NCI-H345 (cell line): Measurements from ENCODE around the gene TGFA.
A peak's percentile ranks its signal among the peaks of the same experiment; 100 is the strongest.

Experiments used
- DNase-seq: peaks from one replicate; lab custom pipeline; 2025; lab: John Stamatoyannopoulos, UW

The TGFA gene

DNA sequence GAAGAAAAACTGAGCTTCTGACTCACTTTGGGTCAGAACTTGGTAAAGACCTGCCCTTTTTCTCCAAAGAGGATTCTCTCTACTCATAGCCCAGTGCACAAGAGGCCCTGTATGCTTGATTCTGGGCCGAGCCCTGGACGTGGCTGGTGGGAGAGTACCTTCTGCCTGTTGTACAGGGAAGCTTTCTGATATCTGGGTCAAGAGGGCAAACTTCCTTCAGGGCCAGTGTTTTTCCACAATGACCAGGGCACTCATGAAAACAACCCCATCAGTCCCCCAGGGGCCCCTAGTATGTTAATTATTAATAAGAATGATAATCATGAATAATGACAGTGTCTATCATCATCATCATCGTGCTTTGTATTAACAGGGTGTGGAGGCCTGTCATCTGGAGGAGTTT, 90.0 kb downstream of the TGFA start:
- no peak for DNase-seq

DNA sequence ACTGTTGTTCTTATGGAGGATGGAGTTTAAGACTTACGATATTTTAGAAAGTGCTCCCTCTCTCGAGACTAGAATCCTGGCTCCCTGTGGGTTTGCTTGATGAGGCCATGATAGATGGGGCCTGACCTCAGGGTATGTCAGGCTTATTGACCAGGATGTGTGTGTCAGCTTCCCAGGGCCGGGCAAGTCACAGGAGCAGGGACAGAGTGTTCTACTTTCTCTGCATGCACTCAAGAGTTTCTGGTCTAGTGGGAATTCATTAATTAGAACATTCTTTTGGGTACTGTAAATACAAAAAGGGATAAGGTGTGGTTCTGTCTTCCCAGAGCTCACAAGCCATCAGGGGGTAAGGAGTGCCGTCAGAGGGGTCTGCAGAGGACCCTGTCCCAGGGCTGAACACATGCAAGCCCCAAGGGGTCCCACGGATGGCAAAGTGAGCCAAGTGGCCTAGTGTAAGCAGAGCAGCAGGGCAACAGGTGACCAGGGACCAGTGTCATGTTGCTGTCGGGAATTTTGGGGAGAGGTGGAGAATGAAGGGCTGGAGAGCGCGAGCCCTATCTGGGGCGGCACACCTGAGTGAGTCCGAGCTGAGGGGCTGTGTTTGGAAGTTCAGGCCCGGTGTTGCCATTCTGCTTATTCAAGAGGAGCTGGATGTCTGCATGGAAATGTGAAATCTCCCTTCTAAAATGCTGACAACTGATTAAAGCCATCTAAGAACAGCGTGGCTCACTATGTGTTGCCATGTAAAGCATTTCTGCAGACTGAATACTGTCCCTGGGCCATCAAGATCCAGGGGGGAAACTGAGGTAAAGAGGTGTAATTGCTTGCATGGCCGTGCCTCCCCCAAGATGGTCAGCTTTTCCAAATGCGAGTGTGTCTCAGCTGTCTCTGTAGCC, 91.4 kb downstream of the TGFA start:
- DNase-seq: no peak

DNA sequence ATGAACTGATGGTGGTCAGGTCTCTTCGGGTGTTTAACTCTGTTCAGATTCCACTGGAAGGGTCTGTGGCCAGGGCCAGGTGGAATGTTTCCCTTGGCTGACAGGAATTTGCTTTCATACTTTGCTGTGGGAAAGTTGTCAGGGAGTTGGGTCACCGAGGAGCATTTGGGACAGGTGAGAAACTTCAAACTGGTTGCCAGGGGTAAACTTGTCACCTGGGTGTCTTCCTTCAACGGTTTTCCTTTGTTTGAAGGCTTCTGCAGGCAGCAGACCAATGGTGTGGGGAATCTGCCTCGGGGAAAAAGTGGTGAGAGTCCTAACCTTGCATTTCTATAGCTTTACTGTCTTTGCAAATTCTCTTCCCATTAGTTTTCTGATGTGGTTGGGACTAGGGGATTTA, 92.2 kb downstream of the TGFA start:
- no peak for DNase-seq

- no peak for DNase-seq
Observed at GRCh38 chr2:70460333-70460732, 93.3 kb downstream of the TGFA start.

GRCh38 chr2:70458661-70459060, 95.0 kb downstream of the TGFA start:
- no peak for DNase-seq

DNA sequence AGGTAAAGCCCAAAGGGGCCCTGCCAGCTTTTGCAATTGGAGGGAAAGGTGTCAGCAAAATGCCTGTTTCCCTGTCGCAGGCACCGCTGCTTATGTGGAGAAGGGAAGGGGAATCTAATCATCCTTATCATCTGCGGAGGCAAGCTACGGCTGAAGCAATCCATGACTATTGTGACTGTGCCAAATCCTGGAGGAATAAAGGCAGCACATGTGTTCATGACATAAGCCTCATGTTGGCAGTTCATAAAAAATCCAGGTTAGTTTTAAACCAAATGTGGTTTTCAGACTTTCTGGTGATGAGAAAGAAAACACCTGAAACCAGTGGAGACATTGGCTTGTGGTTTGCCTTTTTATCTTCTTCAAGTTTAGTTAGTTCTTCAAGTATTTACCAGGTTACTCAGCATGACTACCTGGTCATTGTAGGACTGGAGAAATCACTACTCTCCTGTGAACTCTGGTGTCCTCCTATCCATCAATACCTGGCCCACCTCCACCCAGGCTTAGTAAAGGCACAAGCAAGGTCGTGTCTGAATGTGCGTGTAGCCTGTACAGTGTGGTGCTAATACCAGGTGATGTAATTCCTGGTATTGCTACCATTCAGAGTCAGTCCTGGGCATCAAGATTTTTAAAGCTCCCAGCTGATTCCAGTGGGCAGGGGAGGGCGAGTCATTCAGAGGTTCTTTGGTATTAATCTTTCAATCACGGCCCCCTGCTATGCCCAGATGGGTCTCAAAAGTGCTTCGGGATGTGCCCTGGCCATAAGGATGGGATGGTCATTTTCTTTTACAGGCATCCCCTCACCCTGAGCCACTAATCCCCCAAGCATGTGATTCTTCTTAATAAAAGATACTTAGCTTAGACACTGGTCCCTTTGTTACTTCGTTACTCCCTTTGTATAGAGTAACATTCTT, 96.8 kb downstream of the TGFA start:
- DNase-seq: no peak

DNA sequence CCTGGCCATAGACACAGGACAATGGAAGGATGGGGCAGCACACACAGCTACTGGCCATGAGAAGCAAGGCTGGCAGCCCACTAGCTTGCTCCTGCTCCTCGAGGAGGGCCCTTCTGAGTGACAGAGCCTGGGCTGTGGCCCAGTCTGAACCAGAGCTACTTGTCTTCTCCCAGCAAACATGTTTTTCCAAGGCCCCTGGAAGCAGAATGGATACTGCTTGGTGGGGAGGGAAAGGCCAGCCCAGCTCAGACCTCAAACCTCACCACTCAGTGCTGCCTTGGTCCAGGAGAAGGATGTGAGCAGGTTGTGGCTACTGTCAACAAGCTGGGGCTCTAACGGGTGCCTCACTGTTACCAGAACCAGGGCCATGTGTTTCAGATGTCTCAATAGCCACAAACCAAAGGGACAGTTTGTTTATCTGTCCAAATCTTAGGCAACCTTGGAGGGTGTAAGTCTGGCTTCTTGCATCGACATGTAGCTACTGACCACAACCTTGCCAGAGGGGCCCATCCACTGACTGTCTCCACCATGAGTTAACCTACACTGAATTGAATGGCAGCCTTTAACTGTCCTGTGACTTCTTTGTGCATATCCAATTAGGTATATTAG, 98.6 kb downstream of the TGFA start:
- DNase-seq: no peak

DNA sequence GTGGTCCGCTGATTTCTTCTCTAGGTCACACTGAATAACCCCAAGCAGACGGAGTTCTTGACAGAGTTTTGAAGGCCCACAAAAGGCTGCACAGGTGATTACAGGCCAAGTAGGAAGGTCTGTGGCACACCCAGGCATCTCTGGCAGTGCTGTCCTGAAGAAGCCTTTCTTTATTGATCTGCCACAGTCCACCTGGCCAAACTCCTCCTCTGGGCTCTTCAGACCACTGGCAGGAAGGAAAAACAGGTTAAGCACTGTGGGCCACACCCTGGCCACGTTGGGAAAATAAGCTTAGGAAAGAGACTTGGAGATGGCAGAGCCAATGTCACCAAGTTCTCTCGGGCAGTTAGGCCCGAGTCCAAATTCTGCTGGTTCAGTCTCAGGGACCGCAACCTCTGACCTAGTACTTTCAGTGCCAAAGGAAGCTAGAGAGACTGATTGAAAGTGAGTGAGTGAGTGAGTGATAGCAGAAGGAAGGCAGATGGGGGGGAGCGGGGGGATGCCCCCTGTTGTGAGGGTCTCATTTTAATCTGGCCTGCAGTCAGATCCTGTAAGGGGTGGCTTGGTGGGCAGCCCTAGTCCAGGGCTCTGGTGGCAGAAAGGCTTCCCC, 102.9 kb downstream of the TGFA start:
- no peak for DNase-seq

DNA sequence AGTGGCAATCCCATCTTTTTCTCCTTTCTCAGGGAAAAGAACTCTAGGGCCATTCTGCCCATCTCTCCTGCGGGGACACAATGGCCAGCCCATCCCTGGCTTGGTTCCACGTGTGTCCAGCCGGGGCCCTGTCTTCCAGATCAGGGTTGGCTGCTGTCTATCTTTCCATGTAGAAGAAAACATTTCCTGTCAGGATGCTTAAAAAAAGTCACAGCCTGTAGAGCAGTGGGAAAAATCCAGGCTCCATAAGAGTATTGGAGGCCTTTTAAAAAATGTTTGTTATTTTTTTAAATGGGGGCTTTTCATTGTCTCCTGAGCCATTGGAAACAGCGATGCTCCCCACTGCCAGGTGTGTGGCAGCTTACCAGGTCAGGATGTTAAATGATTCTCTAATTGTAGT, 105.6 kb downstream of the TGFA start:
- DNase-seq: no peak

GRCh38 chr2:70443726-70444125, 109.9 kb downstream of the TGFA start:
- no peak for DNase-seq

GRCh38 chr2:70443078-70443465, 110.6 kb downstream of the TGFA start:
- DNase-seq: no peak

GRCh38 chr2:70442301-70443077, 111.1 kb downstream of the TGFA start:
- no peak for DNase-seq

DNA sequence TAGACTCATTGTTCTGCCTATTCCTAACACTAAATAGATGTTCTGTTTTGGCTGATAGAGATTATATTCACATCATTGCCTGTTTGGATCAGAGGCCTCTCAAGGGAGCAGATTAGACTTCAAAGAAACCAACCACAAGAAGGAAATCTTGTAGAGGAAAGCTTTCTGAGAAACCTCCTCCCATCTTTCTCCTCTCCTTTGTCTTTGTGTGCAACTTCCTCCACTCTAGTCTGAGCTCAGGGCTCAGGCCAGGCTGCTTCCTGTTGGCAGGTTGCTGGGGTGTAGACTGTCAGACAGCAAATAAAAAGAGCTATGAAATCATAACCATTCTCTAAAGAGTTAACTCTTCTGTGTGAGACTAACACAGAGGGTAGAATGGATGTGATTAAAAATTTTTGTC, 113.0 kb downstream of the TGFA start:
- DNase-seq: no peak

DNA sequence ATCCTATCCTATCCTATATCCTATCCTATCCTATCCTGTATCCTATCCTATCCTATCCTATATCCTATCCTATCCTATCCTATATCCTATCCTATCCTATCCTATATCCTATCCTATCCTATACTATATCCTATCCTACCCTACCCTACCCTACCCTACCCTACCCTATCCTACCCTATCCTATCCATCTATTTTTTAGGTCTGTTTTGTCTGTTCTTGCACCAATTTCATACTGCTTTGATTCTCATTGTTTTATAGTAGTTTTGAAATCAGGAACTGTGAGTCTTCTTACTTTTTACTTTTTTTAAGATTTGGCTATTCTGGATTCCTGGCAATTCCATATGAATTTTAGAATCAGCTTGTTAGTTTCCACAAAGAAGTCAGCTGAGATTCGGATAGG, 118.5 kb downstream of the TGFA start:
- DNase-seq: no peak

DNA sequence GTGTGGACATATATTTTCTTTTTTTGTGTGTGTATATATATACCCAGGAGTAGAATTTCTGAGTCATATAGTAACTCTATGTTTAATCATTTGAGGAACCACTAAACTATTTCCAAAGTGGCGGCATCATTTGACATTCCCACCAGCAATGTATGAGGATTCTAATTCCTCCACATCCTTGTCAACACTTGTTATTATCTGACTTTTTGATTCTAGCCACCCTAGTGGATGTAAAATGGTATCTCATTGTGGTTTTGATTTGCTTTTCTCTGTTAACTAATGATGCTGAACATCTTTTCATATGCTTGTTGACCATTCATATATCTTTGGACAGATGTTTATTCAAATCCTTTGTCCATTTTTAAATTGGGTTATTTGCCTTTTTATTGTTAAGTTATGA, 120.3 kb downstream of the TGFA start:
- no peak for DNase-seq

DNA sequence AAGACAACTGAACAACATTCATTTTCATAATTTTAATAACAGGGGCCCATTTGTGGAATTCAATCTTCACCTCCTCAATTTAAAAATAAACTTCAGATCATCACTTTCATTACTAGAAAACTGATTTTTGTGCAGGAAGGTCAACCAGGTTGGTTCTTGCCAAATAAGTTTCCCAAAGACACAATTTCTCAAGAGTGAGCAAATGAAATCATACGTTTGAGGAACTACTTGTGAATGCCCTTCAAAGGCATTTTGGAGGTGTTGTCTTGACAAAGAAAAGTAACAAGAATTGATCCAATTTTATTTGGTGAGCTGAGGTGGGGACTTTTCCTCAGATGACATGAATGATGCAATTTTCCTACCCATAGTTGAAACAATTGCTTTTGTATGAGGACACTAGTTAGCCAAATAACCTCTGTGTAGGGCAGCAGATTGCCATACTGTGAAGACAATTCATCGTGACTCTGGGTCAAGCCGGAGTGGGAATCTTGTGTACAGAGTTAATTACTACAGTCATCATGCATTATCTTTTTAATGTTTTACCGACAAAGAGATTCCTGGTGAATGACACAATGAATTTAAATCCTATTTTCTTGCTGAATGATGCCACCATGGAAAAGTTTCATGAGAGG, 121.8 kb downstream of the TGFA start:
- DNase-seq: no peak

GRCh38 chr2:70426341-70426740, 127.3 kb downstream of the TGFA start:
- no peak for DNase-seq

DNA sequence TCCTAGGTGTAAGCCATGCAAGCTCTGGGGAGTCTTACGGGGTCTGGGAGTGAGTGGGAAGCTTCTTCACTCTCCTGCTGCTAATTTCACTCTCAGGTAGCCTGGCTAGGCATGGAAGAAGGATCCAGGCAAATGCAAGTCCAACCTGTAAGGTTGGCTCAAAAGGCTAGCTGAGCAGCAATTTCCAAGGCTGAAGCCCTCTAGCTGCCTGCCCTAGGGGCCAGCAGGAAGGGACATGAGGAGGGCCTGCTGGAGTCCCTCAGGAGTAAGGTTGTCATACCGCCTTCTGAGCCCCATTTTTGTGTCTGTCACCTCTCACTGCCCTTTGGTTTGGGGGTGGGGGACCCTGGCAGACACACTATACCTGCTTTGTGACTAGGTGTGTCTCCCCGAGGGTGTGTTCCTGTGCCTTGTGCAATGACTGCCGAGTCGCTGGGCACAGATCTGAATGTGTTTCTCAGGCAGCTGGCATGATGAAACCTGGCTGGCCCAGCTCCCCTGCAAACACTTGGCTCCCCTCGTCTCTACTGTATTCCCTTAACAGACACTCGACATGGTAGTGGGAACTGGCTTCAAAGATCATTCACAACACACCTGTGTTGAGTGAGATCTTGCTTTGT, 127.8 kb downstream of the TGFA start:
- peak; percentile 42 for DNase-seq

DNA sequence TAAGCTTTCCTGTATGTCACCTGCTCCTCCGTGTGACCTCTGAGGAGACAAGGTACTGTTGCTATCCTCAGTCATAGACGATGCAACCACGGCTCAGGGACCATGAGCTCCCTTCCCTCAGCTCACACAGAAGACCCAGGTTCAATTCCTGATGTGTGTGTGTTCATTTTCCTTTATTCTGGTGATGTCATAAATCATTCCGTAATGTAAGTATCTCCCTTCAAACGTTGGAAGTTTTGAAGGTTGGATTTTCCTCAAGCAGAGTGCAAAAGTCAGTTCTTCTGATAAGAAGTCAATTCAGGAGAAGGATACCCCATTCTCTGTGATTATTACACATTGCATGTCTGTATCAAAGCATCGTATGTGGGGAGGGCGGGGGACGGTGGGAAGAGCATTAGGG, 132.9 kb downstream of the TGFA start:
- DNase-seq: no peak

DNA sequence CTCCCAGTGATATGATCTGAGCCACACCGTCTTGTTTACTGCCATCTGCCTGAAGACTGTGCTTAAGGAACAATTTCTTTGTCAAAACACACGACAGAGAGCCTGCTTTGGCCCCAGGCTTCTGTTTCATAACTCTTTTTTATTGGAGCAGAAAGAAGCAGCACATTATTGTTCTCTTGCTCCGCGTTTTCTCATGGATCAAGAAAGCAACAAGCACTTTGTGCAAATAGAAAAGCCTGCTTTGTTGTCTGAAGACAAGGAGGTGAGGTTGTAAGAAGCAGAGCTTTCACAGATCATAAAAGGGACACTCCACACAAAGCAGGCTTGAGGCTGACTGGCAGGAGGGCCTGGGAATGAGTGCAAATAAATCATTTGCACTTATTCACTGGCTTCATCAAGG, 133.5 kb downstream of the TGFA start:
- DNase-seq: peak; percentile 28

GRCh38 chr2:70418514-70418913, 135.1 kb downstream of the TGFA start:
- no peak for DNase-seq
